Activated T-cell treated with anti-CD3 and anti-CD28 coated beads, Interleukin-2, amount 50 U/mL, for 4 hours (primary cell): Measurements from ENCODE around the gene LIN7A. TPM values are rescaled to one million over a fixed set of nuclear protein-coding genes. Genes with fewer than 3 reads are reported as not detected.

Experiments used
- ATAC-seq, 2 donors: fragments of 200-7000 bp; cut with Tn5 transposase; one replicate each; pipeline ENCODE4 v1.10.0; 2021
- DNase-seq: peaks from one replicate; pipeline ENCODE4 v3.0.0-alpha.2; 2020
- H3K27me3 Mint-ChIP-seq: one replicate; pipeline ENCODE4 v1.8.0; 2021; ENCODE audit warnings: low read depth, mixed read lengths
- H3K36me3 Mint-ChIP-seq: one replicate; pipeline ENCODE4 v1.8.0; 2022; ENCODE audit warnings: mixed read lengths; ENCODE audit not compliant: insufficient read depth
- H3K4me1 Mint-ChIP-seq: one replicate; pipeline ENCODE4 v1.8.0; 2021; ENCODE audit warnings: low read depth, mixed read lengths
- H3K4me3 Mint-ChIP-seq: one replicate; pipeline ENCODE4 v1.8.0; 2021; ENCODE audit warnings: mild to moderate bottlenecking, moderate library complexity, mixed read lengths
- H3K9me3 Mint-ChIP-seq: one replicate; pipeline ENCODE4 v1.8.0; 2021; ENCODE audit warnings: mixed read lengths
- total RNA-seq, 3 donors: library from RNA; stranded (reverse); gene quantifications; one replicate each; pipeline ENCODE4 v1.2.1, GENCODE V29; 2021

The LIN7A gene
- total RNA-seq, 3 donors from 2014 or later = 0.13 TPM; not detected in 2

DNA sequence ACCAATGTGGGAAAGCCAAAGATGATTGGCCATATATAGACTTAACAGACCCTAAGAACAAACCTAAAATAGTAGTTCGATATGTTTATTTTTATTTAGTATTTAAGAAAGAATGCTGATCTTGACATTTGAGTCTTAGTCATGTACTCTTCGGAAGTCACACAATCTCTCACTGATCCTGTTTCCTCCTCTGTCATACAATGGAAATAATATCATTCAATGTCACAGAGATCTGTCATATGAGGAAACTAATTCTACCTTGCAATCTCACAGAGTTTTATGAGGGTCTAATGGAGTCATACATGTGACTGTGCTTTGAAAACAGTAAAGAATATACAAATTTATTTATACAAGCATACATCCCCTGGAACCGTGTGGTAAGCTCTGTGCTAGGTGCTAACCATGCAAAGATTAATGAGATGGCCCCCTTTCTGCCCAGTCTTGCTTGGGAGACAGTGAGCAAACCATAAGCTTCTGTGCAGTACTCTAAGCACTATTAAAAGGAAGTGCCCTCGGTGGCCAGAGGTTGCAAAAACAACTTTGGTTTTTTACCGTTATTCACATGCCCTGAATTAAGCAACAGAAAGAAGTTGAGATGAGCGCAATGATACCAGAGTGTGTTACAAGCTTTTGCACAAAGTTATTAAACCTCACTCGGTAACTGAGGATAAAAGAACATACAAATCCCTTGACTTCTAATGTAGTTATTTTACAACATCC, 1.7 kb upstream of the LIN7A start:
- ATAC-seq (no peak), DNase-seq (no peak)
- H3K36me3 Mint-ChIP-seq = no peaks in the 10 kb centered on the region
- H3K4me1 Mint-ChIP-seq = no peaks in the 10 kb centered on the region
- H3K4me3 Mint-ChIP-seq = no peak overlapping the region
- peaks cover 22% of the 10 kb centered on the region for H3K27me3 Mint-ChIP-seq
- H3K9me3 Mint-ChIP-seq = no peaks in the 10 kb centered on the region

DNA sequence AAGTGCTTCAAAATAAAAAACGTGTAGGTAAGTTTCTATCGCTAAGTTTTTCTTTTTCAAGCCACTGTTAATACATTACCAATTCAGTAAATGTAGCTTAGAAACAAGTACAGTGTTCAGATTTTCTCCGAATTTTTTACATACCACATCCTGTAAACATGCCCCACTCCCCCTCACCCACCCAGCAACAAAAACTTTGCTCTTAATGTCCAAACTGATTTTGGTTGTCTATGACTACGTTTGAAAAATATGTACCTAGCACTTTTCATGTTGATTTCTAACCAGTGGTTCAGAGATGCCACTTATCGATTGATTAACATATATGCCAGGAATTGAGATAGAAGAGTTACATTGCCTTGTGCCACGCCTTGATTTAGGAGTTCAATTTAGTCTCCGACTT, 663 bp upstream of the LIN7A start:
- Mint-ChIP-seq H3K36me3 (no peaks in the 10 kb centered on the region), H3K9me3 (no peaks in the 10 kb centered on the region), H3K27me3 (peaks cover 22% of the 10 kb centered on the region), H3K4me3 (no peak overlapping the region), H3K4me1 (no peaks in the 10 kb centered on the region)
- DNase-seq (no peak), ATAC-seq (no peak)

DNA sequence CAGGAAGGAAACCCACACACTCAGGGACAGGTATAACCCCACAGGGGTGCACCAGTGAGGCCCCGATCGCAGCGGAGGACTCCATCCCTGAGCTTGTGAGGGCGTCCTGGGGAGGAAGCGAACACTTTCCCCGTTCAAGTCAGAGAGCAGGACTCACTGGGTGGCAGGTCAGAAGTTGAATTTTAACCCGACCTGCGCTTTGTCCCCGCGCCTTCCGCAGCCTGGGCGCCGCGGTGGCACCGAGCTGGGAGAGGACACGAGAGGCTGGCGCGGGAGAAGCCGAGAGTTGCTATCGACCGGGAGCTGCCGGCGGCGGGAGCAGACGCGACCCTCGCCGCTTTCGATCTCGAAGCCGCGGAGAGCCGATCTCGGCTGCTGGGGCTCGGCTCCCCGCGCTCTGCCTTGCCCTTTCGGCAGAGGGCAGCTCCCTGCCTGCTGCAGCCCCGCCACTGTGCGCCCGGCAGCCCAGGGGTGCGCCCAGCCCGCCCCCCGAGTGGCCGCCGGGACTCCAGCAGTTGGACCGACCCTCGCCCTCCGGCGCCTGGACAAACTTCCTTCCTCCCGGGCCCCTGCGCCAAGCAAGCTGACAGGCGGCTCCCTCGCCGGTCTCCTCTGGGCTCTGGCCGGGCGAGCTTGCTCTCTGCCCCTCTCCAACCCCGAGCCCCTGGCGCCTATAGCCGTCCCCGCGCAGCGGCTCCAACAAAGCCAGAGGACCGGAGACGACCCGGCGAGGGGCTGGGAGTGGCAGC, 918 bp downstream of the LIN7A start:
- Mint-ChIP-seq H3K27me3 (peaks cover 22% of the 10 kb centered on the region), H3K9me3 (no peaks in the 10 kb centered on the region), H3K4me3 (no peak overlapping the region), H3K4me1 (no peaks in the 10 kb centered on the region), H3K36me3 (no peaks in the 10 kb centered on the region)
- DNase-seq = no peak
- ATAC-seq = peak in 1 of 2 donors; percentile 37

DNA sequence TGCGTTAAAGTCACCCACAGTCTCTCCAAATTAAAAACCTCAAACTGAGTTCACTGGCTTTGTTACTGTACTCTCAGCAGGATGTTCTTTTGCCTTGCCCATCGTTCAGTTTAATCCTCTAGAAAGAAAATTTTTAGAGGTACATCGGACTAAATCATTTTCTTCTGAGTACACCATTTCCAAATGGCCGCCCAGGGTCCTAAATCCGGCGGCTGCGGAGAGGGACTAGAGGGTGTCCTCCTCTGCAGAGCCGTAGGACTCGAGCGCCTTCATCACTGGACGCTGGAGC, 1.4 kb downstream of the LIN7A start:
- ATAC-seq = no peak
- no peak for DNase-seq
- H3K4me3 Mint-ChIP-seq = no peak overlapping the region
- H3K4me1 Mint-ChIP-seq = no peaks in the 10 kb centered on the region
- no peaks in the 10 kb centered on the region for H3K36me3 Mint-ChIP-seq
- H3K9me3 Mint-ChIP-seq = no peaks in the 10 kb centered on the region
- peaks cover 22% of the 10 kb centered on the region for H3K27me3 Mint-ChIP-seq

DNA sequence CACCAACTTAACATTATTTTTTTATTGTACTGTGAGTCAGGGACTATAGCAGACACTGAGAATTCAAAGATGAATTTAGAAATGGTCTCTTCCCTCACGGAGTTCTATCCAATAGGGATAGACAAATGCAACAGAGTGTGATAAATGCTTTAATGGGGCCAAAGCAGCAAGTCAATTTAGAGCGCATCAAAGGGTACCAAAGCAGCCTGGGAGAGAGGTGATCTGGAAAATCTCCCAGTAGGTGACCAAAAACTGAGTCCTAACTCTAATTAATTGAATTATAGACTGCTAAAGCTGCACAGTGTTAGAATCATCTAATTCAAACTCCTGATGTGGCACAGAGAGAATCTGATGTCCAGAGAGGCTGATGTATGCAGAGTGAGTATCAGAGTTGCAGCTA, 2.6 kb downstream of the LIN7A start:
- no peak overlapping the region for H3K4me3 Mint-ChIP-seq
- no peaks in the 10 kb centered on the region for H3K9me3 Mint-ChIP-seq

DNA sequence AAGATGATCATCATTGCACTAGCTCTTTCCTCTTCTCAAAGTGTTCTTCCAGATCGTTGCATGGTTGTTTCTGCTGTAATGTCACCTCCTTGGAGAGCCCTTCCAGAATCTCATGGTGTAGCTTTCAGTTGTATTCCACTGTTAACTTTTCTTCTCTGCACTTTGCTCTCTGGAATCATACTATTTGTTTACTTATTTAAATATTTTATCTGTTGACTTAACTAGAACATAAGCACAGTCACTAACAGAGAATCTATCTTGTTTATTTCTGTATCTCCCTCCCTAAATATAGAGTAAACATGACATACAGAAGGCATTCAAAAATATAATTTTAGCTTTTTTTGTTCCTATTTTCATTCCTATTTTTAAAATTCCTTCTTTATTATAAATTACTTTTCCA, 11.8 kb downstream of the LIN7A start:
- H3K27me3 Mint-ChIP-seq = no peaks in the 10 kb centered on the region
- ATAC-seq = no peak
- no peaks in the 10 kb centered on the region for H3K36me3 Mint-ChIP-seq
- no peaks in the 10 kb centered on the region for H3K4me1 Mint-ChIP-seq
- no peak overlapping the region for H3K4me3 Mint-ChIP-seq
- H3K9me3 Mint-ChIP-seq = no peaks in the 10 kb centered on the region
- no peak for DNase-seq

More for the DNA sequence above, 2.6 kb downstream of the LIN7A start:
- Mint-ChIP-seq H3K36me3 (no peaks in the 10 kb centered on the region), H3K27me3 (peaks cover 22% of the 10 kb centered on the region), H3K4me1 (no peaks in the 10 kb centered on the region)
- ATAC-seq = no peak
- no peak for DNase-seq

DNA sequence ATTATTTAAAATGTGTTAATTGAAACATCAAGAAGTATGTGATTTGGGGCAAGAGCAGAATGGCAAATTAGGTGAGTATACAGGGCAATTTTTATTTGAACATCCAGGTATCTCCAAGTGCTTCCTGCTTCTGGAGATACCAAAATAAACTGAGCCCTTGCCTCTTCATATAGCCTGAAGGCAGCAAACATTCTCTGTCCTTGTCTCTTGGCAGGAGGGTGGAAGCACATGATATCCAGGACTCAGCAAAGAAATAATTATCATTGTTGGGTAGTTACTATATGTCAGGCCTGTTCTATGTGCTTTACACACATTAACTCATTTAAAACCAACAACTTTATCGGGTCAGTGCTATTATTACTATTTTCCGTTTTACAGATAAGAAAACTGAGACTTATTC, 12.5 kb downstream of the LIN7A start:
- Mint-ChIP-seq H3K4me3 (no peak overlapping the region), H3K9me3 (no peaks in the 10 kb centered on the region), H3K4me1 (no peaks in the 10 kb centered on the region), H3K27me3 (no peaks in the 10 kb centered on the region), H3K36me3 (no peaks in the 10 kb centered on the region)
- ATAC-seq = no peak
- DNase-seq = no peak

DNA sequence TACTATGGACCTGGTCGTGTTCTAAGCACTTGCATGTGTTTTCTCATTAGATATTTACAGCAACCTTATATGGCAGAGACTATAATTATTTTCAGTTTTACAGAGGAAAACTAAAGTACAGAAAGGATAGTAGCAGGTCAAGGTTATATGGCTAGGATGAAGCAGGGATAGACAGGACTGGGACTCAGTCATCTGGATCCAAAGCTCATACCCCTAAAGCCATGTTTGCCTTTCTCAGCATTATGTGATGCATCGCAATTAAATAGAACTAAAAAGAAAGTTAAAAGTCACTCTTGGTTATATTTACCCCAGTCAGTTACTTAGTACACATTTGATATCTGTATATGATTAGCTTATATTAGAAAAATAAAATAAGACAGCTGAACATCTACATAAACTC, 13.3 kb downstream of the LIN7A start:
- ATAC-seq (no peak), DNase-seq (no peak)
- Mint-ChIP-seq H3K36me3 (no peaks in the 10 kb centered on the region), H3K4me3 (no peak overlapping the region), H3K27me3 (no peaks in the 10 kb centered on the region), H3K9me3 (no peaks in the 10 kb centered on the region), H3K4me1 (no peaks in the 10 kb centered on the region)

DNA sequence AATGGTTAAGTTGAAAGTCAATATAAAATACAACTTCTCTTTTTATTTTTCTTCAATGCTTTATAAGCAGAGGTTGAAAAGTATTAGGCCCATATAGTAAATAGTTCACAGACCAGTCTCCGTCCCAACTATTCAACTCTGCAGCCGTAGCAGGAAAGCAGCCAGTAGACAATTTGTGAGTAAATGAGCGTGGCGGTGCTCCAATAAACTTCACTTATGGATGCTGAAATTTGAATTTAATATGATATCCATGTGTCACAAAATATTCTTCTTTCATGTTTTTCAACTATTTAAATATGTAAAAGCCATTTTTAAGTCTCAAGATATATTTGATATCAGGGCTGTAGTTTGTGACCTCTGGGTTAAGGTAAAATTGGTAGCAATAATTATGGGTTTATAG, 17.7 kb downstream of the LIN7A start:
- Mint-ChIP-seq H3K4me3 (no peak overlapping the region), H3K27me3 (no peaks in the 10 kb centered on the region), H3K9me3 (no peaks in the 10 kb centered on the region), H3K4me1 (no peaks in the 10 kb centered on the region), H3K36me3 (no peaks in the 10 kb centered on the region)
- no peak for ATAC-seq
- DNase-seq = no peak

DNA sequence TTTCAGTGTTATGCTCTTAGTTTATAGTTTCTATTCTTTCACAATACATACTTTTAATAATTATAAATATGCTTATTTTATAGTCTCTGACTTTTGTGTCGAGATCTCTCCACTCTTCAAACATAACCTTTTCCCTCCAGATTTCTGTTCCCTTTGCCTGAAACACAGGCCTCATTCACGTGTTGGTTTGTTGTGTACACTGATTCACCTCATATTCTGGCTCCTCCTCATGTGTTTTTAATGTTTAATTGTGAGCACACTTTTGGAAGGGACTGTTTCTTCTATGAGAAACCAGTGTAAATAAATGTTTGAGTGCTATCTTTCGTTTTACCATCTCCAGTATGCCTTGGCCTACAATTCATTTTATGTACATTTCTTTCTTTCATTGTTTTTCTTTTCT, 20.1 kb downstream of the LIN7A start:
- Mint-ChIP-seq H3K4me3 (no peak overlapping the region), H3K4me1 (no peaks in the 10 kb centered on the region), H3K9me3 (peaks cover 8% of the 10 kb centered on the region), H3K36me3 (no peaks in the 10 kb centered on the region), H3K27me3 (no peaks in the 10 kb centered on the region)
- DNase-seq (no peak), ATAC-seq (no peak)

DNA sequence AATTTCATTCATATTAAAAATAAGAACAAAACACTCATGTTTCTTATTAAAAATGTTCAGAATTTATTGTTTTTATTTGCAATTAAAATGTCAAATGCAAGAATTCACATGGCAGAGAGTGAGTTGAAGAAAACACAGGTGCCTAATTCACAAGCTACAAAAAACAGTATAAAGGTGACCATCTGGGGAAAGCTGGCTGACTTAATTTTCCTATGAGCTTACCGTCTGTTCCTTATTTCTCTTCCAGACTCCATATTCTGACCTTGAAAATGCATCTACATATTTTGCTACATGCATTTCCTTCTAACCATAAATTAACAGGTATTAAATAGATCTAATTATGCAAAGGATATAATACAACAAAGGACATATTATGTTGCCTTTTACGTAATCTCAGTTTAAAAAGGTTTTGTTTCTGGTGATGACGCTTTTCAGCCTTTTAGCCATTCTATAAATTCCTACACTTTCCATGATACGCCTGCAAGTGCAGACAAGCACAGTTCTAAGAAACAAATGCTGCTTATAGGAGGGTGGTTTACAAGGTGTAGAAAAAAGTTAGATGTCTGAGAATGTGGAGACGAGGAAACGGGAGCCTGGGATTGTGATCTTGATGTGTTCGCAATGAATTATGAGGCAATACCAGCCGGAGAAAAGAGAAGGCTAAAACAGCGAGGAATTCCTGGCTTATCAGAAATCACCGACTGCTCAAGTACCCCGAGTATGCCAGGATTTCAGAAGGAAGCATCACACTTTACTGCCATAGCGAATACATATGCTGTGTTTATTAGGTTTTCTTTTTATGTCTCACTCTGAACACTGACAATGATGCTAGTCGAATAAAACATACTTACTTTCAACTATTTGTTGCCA, 24.6 kb downstream of the LIN7A start:
- DNase-seq (no peak), ATAC-seq (no peak)
- H3K36me3 Mint-ChIP-seq = no peaks in the 10 kb centered on the region
- H3K4me1 Mint-ChIP-seq = no peaks in the 10 kb centered on the region
- no peak overlapping the region for H3K4me3 Mint-ChIP-seq
- no peaks in the 10 kb centered on the region for H3K27me3 Mint-ChIP-seq
- peaks cover 8% of the 10 kb centered on the region for H3K9me3 Mint-ChIP-seq

DNA sequence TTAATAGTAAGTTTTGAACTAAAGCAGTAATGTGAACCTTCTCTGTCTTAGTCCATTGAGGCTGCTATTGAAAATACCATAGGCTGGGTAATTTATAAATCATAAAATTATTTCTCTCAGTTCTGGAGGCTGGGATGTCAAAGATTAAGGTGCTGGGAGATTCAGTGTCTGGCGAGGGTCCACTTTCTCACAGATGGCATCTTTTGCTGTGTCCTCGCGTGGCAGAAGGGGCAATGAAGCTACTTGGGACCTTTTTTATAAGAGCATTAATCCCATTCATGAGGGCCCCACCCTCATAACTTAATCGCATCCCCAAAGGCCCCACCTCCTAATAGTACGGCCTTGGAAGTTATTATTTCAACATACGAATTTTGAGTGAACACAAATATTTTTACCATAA, 28.4 kb downstream of the LIN7A start:
- ATAC-seq = no peak
- Mint-ChIP-seq H3K27me3 (no peaks in the 10 kb centered on the region), H3K4me1 (no peaks in the 10 kb centered on the region), H3K4me3 (no peak overlapping the region), H3K9me3 (peaks cover 7% of the 10 kb centered on the region), H3K36me3 (no peaks in the 10 kb centered on the region)
- DNase-seq = no peak

DNA sequence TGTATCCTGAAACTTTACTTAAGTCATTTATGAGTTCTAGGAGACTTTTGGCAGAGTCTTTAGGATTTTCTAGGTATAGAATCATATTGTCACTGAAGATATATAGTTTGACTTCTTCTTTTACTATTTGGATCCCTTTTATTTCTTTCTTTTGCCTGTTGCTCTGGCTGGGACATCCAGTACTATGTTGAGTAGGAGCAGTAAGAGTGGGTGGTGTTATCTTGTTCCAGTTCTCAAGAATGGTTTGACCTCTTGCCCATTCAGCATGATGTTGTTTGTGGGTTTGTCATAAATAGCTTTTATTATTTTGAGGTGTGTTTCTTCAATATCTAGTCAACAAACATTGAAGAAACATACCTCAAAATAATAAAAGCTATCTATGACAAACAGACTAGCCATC, 35.0 kb downstream of the LIN7A start:
- Mint-ChIP-seq H3K27me3 (no peaks in the 10 kb centered on the region), H3K9me3 (peaks cover 17% of the 10 kb centered on the region), H3K4me1 (no peaks in the 10 kb centered on the region), H3K4me3 (no peak overlapping the region), H3K36me3 (no peaks in the 10 kb centered on the region)
- ATAC-seq = no peak
- DNase-seq = no peak

DNA sequence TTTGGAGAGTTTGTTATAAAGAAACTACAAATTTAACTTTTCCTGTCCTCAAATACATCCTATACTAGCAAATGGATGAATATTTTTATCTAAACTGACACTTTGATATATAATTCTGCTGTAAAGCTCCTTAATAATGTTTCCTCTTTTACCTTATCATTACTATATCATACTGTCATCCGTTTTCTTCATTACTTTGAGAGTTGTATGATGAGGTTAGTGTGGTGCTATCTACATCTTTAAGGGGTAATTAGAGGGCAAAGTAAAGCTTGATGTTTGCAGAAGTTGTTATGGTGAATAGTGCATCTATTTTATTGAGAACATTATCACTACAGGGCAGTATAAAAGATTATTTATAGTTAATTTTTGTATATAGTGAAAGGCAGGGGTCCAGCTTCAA, 36.1 kb downstream of the LIN7A start:
- DNase-seq (no peak), ATAC-seq (no peak)
- H3K27me3 Mint-ChIP-seq = no peaks in the 10 kb centered on the region
- no peak overlapping the region for H3K4me3 Mint-ChIP-seq
- no peaks in the 10 kb centered on the region for H3K4me1 Mint-ChIP-seq
- H3K9me3 Mint-ChIP-seq = peaks cover 17% of the 10 kb centered on the region
- H3K36me3 Mint-ChIP-seq = no peaks in the 10 kb centered on the region

DNA sequence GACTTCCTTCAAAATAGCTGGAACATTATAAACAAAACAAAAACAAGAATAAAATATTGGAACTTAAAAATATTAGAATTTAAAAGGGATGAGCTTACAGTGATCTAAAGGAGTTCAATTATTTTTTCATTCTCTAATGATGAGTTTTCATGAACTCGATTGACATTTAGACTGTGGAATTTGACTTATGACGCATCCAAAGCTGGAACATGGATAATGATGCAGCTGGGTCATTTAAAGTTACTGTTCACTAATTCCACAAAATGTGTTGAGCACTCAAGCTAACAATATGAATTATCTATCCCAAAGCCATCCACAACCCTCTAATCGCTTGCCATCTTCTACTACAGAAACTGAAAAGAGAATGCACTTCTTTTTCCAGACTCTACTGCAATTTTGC, 42.5 kb downstream of the LIN7A start:
- Mint-ChIP-seq H3K4me1 (no peaks in the 10 kb centered on the region), H3K36me3 (no peaks in the 10 kb centered on the region), H3K27me3 (no peaks in the 10 kb centered on the region), H3K4me3 (no peak overlapping the region), H3K9me3 (peaks cover 30% of the 10 kb centered on the region)
- DNase-seq (no peak), ATAC-seq (no peak)
